Heart left ventricle (tissue), 16 donors: ENCODE measurements around the gene PALM. TPM values are rescaled to one million over a fixed set of nuclear protein-coding genes. Genes with fewer than 3 reads are reported as not detected.

Experiments used
- ATAC-seq, 4 donors: fragments of 200-7000 bp; cut with Tn5 transposase; one replicate each; pipeline ENCODE4 v1.9.1; 2020 to 2022; ENCODE audit warnings: moderate library complexity in 4 of 4, mild to moderate bottlenecking in 3 of 4, moderate number of reproducible peaks in 1 of 4
- DNase-seq, 5 donors: peaks; one replicate each; pipeline ENCODE4 v3.0.0-alpha.2; 2020
- H3K27ac ChIP-seq, 12 donors: fragments of 200-600 bp; sonication (generic) in 4 of 12; one replicate each; pipeline versions ENCODE4 v1.5.0 to v1.8.0; 2016 to 2022; ENCODE audit warnings: mild to moderate bottlenecking in 2 of 12
- H3K27me3 ChIP-seq, 9 donors: fragments of 200-600 bp; sonication (generic) in 2 of 9; one replicate each; pipeline versions ENCODE4 v1.5.1 to v1.8.0; 2016 to 2022; ENCODE audit warnings: mild to moderate bottlenecking in 3 of 9
- H3K36me3 ChIP-seq, 9 donors: fragments of 200-600 bp; sonication (generic) in 2 of 9; one replicate each; pipeline versions ENCODE4 v1.5.0 to v1.8.0; 2018 to 2022; ENCODE audit warnings: mild to moderate bottlenecking in 2 of 9
- H3K4me1 ChIP-seq, 12 donors: fragments of 200-600 bp; sonication (generic) in 4 of 12; one replicate each; pipeline versions ENCODE4 v1.5.0 to v1.8.0; 2016 to 2022; ENCODE audit warnings: mild to moderate bottlenecking in 3 of 12
- H3K4me3 ChIP-seq, 12 donors: fragments of 200-600 bp; sonication (generic) in 4 of 12; one replicate each; pipeline versions ENCODE4 v1.5.0 to v1.8.0; 2017 to 2022; ENCODE audit warnings: mild to moderate bottlenecking in 9 of 12, moderate library complexity in 4 of 12
- H3K9me3 ChIP-seq, 12 donors: fragments of 200-600 bp; sonication (generic) in 4 of 12; one replicate each; pipeline versions ENCODE4 v1.5.0 to v1.8.0; 2016 to 2022; ENCODE audit warnings: mild to moderate bottlenecking in 1 of 12
- POLR2A ChIP-seq, 2 donors: fragments of 450-650 bp; IDR thresholded peaks; one replicate each; pipeline ENCODE4 v1.6.1; 2017; ENCODE audit warnings: antibody characterized with exemption in 2 of 2, mild to moderate bottlenecking in 2 of 2, moderate library complexity in 2 of 2
- WGBS, 4 donors: extraction: QIAGEN DNeasy Blood & Tissue Kit in 2 of 4; methylation state at CpG; one replicate each; pipeline versions ENCODE4 v1.1.5 to v1.1.7; 2013 to 2018; 5-methylcytosine and 5-hydroxymethylcytosine counted together
- intact Hi-C, 10 donors: fragments of 100-400 bp; cut with DNase I; formaldehyde crosslinking; loops; one replicate each; pipeline versions ENCODE4 v1.11.1 to v1.14.2; 2022
- polyA plus RNA-seq, 2 donors: library from polyadenylated mRNA; stranded (reverse); fragments of 200-250 nt; gene quantifications; one replicate each; pipeline ENCODE4 v1.2.3, GENCODE V29; 2013
- total RNA-seq, 9 donors: library from RNA; depleted of rRNA in 2 of 9; stranded (reverse); fragments of >200 nt in 2 of 9; fragmentation: NEBNext Ultra II Directional in 3 of 9; extraction: Animal tissue kit (Norgen Biotek cat#: 25700) in 3 of 9; gene quantifications; one replicate each; pipeline versions ENCODE4 v1.1.0 to v1.2.4, GENCODE V29; 2016 to 2023
- TF ChIP-seq, protein P1 (sequence below), 12 donors: fragments of 200-600 bp; sonication (generic) in 4 of 12; IDR thresholded peaks; one replicate each; pipeline versions ENCODE4 v1.5.0 to v1.8.0; 2018 to 2022; ENCODE audit warnings: antibody characterized with exemption in 12 of 12, mild to moderate bottlenecking in 5 of 12
- donor health status: ischemic (EF 13 %, LVEDD 7.1; RV severe dilation, severe dysfunction).
- donor health status: healthy with polysubstance abuse.
- donor health status: DM: no; HTN: yes; CAD: no.
- donor health status: DM: no; HTN: no; CAD: no.
- donor health status: ischemic (EF 25% LVEDD 6.9; RV normal size, moderate dysfunction).
- donor health status: ischemic (EF 25% LVEDD 5.7; RV mildly dilated, moderate dysfunction).
- donor health status: healthy.
- donor health status: DM: yes; HTN: yes; CAD: no.
- donor health status: ischemic (EF 35%, LVEDD 5.7; RV mildly dilated, moderate dysfunction).
- donor health status: nonischemic (EF 11% LVEDD 7.7; RV severe dilation, severe dysfunction).
- donor health status: DM: yes; HTN: yes; CAD: no.
- donor health status: PGD.
- donor health status: ischemic (EF 29% LVEDD 5.4; RV normal size, mild dysfunction).
- donor health status: nonischemic (EF 23%, LVEDD 6.1; RV moderate dilation, normal function).

The PALM gene
- total and polyA plus RNA-seq, 11 donors, result 13.5 to 42.3 (median 23.3) TPM

DNA sequence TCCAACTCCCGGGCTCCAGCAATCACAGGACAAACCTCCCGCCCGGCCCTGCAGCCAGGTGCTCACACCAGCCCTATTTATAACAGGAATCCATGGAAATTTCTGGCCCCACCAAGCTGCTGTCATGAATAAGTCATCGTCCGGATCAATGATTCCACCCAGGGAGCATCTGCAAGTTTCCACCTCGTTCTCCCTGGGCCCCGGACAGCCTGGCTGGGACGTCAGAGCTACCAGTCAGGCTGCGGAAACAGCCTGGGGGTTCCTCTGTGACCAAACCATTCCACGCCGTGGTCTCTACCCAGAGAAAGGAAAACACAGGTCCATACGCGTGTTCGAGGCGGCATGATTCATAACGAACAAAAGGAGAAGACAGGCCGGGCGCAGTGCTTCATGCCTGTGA is 67.8 kb downstream of the PALM start:
- 90 to 92% (median 91%) methylated on average over 15 to 18 of the region's 18 CpGs for WGBS, 4 donors

DNA sequence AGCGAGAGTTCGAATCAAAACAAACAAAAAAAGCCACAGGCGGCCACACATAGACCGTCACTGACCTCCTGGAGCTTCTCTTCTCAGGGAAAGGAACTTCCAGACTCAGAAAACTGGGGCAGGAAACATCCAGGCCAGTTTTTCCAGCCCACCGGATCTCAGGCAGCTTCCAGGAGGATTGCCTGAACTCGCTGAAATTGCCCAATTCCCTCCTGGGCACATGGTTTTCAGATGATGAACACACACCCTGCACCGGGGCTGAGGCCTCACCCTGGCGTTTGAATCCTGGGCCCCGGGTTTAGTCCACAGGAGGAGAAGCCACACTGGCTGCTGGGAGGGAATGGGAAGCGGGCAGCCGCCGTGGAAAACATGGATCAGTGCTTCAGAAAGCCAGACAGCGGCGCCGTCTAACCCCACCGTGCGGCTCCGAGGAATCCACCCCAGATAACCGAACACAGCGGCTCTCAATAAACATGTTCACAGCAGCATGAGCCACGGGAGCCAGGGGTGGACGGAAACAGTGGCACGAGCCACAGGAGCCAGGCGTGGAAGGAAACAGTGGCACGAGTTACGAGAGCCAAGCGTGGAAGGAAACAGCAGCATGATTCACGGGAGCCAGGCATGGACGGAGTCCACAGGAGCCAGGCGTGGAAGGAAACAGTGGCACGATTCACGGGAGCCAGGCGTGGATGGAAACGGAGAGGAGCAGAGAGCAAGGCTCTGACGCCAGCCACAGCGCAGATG is 70.3 kb downstream of the PALM start:
- Histone ChIP-seq H3K36me3 (no peaks in the 10 kb centered on the region), H3K4me3 (peak overlapping the region in 6 of 12 donors; percentile 7 to 43 (median 20))
- 43 to 63% (median 49%) methylated on average over 36 of the region's 36 CpGs for WGBS, 4 donors

More for the DNA sequence above, 67.8 kb downstream of the PALM start:
- no peak overlapping the region for H3K27ac ChIP-seq
- TF ChIP-seq, protein P1, sequence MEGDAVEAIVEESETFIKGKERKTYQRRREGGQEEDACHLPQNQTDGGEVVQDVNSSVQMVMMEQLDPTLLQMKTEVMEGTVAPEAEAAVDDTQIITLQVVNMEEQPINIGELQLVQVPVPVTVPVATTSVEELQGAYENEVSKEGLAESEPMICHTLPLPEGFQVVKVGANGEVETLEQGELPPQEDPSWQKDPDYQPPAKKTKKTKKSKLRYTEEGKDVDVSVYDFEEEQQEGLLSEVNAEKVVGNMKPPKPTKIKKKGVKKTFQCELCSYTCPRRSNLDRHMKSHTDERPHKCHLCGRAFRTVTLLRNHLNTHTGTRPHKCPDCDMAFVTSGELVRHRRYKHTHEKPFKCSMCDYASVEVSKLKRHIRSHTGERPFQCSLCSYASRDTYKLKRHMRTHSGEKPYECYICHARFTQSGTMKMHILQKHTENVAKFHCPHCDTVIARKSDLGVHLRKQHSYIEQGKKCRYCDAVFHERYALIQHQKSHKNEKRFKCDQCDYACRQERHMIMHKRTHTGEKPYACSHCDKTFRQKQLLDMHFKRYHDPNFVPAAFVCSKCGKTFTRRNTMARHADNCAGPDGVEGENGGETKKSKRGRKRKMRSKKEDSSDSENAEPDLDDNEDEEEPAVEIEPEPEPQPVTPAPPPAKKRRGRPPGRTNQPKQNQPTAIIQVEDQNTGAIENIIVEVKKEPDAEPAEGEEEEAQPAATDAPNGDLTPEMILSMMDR (IDR thresholded peaks at IDR 0.05), result no peak
- no peak for TF ChIP-seq POLR2A (IDR thresholded peaks at IDR 0.05)
- no peak for ATAC-seq
- no peak overlapping the region for H3K4me3 ChIP-seq
- no peaks in the 10 kb centered on the region for H3K9me3 ChIP-seq
- no peaks in the 10 kb centered on the region for H3K36me3 ChIP-seq
- peaks cover 0 to 1% (median 0%) of the 10 kb centered on the region in 9 donors for H3K27me3 ChIP-seq
- intact Hi-C loops, result loop anchor here in 6 of 10 donors (5.0 to 10.0 kb wide), 4 partner anchors 71 to 208 kb away; partner anchors contain the start of genes CFD (in 3 of the 6), ELANE (in 3 of the 6) and WDR18 (in 1 of the 6)
- H3K4me1 ChIP-seq, result peaks cover 0 to 10% (median 4%) of the 10 kb centered on the region in 12 donors
- no peak for DNase-seq

DNA sequence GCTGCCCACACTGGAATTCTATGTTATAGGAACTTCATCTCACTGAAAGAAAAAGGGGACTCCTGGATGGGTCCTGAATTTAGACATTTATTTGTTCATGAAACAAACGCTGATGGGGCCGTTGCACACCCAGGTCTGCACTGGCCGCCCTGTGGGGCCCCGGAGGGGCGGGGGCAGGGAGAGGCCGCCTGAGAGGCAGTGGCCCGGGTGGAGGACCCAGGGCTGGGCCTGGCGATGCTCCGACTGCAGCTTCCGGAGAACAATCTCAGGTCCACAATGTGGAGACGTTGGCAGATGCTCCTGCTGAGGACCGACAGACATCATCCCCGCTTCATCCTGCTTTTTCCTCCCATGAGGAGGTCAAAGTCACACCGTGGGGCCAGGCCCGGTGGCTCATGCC is 72.2 kb downstream of the PALM start:
- H3K27me3 ChIP-seq, result peaks cover 0 to 4% (median 0%) of the 10 kb centered on the region in 9 donors
- intact Hi-C loops, result no loop called here
- DNase-seq (no peak), ATAC-seq (no peak)
- no peaks in the 10 kb centered on the region for H3K36me3 ChIP-seq
- H3K4me1 ChIP-seq, result peaks cover 0 to 38% (median 13%) of the 10 kb centered on the region in 12 donors
- WGBS, 4 donors, result 66 to 79% (median 72%) methylated on average over 11 to 15 of the region's 15 CpGs
- H3K4me3 ChIP-seq, result peak overlapping the region in 2 of 12 donors; percentile 45 to 46
- H3K9me3 ChIP-seq, result no peaks in the 10 kb centered on the region
- TF ChIP-seq, protein P1 (IDR thresholded peaks at IDR 0.05), result no peak
- no peak for TF ChIP-seq POLR2A (IDR thresholded peaks at IDR 0.05)
- peak overlapping the region in 6 of 12 donors; percentile 5 to 88 (median 60) for H3K27ac ChIP-seq

More for the DNA sequence above, 70.3 kb downstream of the PALM start:
- ATAC-seq (peak in 3 of 4 donors; percentile 54 to 72 (median 62)), DNase-seq (peak in 1 of 5 donors; percentile 64)
- peaks cover 0 to 4% (median 0%) of the 10 kb centered on the region in 9 donors for H3K27me3 ChIP-seq
- intact Hi-C loops, result loop anchor here in 6 of 10 donors (5.0 to 10.0 kb wide), 4 partner anchors 68 to 206 kb away; partner anchors contain the start of genes CFD (in 3 of the 6), ELANE (in 3 of the 6) and WDR18 (in 1 of the 6)
- no peaks in the 10 kb centered on the region for H3K9me3 ChIP-seq
- TF ChIP-seq, protein P1 (IDR thresholded peaks at IDR 0.05), result peak in 1 of 12 donors; percentile 19
- no peak for TF ChIP-seq POLR2A (IDR thresholded peaks at IDR 0.05)
- peaks cover 0 to 35% (median 10%) of the 10 kb centered on the region in 12 donors for H3K4me1 ChIP-seq
- peak overlapping the region in 10 of 12 donors; percentile 4 to 66 (median 49) for H3K27ac ChIP-seq

DNA sequence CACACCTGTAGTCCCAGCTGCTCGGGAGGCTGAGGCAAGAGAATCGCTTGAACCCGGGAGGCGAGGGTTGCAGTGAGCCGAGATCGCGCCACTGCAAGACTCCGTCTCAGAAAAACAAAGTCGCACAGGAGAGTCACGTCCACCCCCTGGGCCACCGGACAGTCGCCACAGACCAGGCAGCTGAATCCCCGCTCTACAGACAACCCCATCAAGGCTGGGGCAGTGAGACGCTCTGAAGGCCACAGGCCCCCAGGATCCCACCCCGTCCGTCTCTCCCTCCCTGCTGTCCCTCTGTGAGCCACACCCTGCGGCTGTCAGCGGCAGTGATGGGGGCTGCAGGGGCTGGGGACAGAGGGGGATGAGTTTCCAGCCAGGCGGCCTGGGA is 73.1 kb downstream of the PALM start:
- peak overlapping the region; percentile 22 to 89 (median 72) for H3K27ac ChIP-seq
- ATAC-seq, result no peak
- no peaks in the 10 kb centered on the region for H3K9me3 ChIP-seq
- peak overlapping the region; percentile 5 to 51 (median 32) for H3K4me3 ChIP-seq
- peaks cover 0 to 4% (median 0%) of the 10 kb centered on the region in 9 donors for H3K27me3 ChIP-seq
- intact Hi-C loops, result no loop called here
- DNase-seq, result no peak
- whole genome bisulfite sequencing, 4 donors, result 79 to 94% (median 83%) methylated on average over 12 to 19 of the region's 19 CpGs
- TF ChIP-seq, protein P1 (IDR thresholded peaks at IDR 0.05), result no peak
- TF ChIP-seq POLR2A (IDR thresholded peaks at IDR 0.05), result no peak
- H3K4me1 ChIP-seq, result peaks cover 0 to 38% (median 13%) of the 10 kb centered on the region in 12 donors
- H3K36me3 ChIP-seq, result no peaks in the 10 kb centered on the region
